HG03135 (cell line): ENCODE measurements around the gene FANCF.
"Not testable (repeated sequence)": the region's sequence is repeated elsewhere in the genome, so short reads cannot be mapped to it uniquely, and the experiment has no call there.

Experiments
- ATAC-seq: cut with Tn5 transposase; IDR thresholded peaks from one replicate; pipeline ENCODE4 v1.9.1; 2021; ENCODE audit warnings: mild to moderate bottlenecking, moderate library complexity; ENCODE audit not compliant: unreplicated experiment

Gene FANCF, protein sequence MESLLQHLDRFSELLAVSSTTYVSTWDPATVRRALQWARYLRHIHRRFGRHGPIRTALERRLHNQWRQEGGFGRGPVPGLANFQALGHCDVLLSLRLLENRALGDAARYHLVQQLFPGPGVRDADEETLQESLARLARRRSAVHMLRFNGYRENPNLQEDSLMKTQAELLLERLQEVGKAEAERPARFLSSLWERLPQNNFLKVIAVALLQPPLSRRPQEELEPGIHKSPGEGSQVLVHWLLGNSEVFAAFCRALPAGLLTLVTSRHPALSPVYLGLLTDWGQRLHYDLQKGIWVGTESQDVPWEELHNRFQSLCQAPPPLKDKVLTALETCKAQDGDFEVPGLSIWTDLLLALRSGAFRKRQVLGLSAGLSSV

DNA sequence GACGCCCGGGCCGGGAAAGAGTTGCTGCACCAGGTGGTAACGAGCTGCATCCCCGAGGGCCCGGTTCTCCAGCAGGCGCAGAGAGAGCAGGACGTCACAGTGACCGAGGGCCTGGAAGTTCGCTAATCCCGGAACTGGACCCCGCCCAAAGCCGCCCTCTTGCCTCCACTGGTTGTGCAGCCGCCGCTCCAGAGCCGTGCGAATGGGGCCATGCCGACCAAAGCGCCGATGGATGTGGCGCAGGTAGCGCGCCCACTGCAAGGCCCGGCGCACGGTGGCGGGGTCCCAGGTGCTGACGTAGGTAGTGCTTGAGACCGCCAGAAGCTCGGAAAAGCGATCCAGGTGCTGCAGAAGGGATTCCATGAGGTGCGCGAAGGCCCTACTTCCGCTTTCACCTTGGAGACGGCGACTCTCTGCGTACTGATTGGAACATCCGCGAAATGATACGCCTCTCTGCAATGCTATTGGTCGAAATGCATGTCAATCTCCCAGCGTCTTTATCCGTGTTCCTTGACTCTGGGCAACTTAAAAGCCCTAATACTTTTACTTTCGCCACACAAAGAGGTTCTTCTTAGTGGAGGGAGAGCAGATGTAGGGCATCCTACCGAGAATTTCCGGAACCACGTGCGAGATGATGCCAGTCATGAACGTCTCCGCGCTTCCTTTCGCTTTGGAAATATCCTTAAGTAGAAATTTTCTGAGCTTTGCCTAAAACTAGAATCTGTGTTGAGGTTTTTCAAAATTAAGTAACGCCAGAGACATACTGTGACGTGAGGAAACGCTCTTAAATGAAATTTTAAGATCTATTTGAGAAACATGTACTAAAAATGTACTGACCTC lies at the start of gene FANCF:
FANCF (minus strand) TSS at position 376 of the 840 bp plus-strand sequence; CDS start at position 363, 13 bp downstream.
- ATAC-seq, result peak; percentile 98

DNA sequence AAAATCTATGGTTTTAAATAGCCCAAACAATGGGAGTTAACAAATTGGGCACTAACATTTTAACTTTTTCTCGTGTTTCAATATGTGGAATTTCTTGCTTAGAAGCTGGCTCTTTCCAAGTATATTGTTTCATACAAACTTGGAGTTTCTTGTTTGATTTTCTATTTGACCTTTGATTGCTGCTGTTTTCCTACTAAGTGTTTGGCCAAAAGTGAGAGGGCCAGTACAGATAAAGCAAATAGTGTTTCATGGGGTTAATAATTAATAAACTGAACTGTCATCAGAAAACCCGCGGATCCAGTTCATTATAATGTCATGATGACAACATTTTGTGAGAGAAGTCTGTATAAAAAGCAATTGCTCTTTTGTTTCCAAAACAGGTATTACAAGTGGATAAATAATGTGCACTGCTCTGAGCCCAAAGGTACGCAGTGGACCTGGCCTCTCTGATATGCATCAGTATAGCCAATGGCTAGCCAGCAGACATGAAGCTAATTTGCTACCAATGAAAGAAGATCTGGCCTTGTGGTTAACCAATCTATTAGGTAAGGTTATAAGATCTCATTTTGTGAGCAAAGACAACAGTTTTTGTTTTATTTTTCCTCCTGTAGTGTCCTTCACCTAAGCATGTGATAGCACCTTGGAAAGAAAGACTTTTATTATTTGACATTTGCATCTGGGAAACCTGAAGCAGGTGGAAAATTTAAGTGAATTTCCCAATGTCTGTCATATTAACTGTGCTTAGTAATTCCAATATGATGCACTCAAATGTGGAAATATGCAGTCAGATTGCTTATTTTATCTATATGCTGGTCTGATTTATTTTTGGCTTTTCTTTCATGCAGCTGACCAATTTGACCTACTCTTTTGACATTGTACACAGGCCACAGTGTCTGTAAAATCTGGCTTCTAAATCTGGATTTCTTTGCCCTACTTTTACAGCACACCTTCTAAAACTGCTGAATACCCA lies 49.1 kb upstream of the FANCF start:
- ATAC-seq, result no peak

DNA sequence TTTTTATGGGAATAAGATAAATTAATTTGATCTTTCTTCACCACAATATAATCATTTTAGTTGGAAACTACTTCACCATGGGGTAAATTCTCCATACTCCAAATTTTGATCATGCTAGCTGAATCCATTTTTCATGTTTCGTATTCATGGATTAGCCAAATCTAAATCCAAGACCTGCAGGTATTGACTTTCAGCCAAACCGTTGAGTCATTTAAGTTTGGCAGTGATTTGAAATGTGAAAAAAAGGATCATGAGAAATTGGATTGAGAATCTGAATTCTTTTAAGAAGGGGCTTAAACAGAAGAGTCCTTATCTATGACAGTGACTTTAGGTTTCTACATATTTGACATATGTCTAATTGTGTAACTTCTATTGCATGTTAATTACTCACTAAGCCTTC lies 46.1 kb upstream of the FANCF start:
- no peak for ATAC-seq

DNA sequence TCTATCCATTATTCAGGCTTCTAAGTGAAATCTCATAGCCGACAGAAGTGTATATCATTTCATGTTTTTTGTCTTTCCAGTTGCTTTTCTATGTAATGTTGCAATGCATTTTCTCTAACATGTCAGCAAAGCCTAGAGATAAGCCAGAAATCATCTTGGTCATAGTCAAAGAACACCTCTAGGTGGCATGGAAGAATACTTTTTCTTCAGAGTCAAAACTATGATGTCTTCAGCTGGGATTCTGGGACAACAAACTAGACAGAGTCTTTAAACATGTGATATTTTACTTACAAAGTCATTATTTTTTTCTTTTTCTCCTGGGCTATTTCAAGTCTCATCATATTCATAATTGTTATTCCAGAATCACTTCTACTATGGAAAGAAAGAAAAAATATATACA lies 45.2 kb upstream of the FANCF start:
- peak; percentile 48 for ATAC-seq

DNA sequence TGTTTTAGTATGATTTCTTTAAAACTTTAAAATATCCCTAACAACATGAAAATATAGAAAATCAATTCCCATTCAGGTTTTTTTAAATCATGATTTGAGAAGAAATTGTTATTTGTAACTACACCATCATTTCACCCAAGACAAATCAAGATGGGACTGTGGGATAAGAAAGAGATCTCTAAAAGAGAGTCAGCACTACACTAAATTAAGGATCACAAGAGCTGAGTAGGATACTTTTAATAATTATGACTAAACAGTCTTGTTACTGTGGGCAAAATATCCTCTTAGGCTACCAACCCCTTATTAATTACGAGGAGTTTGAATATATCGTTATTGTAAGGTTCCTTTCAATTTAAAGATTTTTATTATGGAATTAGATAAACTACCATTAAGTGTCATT lies 43.7 kb upstream of the FANCF start:
- ATAC-seq, result no peak

DNA sequence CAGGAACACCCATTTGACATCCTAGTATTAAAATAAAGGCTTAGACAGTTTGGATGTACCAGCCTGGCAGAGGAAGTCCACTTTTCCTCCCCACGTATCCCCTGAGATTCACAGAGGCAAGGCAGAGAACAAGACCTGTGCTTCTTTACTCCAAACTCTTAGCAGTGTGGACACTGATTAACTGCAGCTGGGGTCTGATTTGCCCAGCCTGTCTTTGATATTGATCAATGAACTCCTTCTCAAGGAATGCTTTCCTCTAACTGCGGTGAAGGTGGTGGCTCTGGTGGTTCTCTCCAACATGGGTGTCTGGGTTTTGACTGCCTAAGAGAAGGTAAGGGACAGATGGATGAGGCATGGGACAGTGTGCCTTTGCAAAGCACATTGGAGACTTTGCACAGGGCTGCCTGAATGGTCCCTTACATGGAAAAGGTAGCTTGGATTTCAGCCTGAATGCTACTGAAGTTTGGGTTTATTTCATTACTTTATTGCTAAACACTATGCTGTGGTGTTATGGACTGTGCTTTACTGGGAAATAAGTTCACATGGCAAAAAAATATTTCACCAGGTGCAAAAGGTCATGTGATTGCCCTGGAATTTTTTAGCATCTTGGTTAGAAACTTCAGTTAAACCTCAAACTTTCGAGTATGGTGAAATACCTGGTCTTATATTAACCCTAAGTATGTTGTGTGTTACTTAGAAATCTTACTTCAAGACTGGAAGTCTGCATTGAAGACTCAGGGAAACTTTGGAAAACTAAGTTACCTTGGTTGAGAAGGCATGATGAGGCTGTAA lies 42.6 kb upstream of the FANCF start:
- no peak for ATAC-seq

DNA sequence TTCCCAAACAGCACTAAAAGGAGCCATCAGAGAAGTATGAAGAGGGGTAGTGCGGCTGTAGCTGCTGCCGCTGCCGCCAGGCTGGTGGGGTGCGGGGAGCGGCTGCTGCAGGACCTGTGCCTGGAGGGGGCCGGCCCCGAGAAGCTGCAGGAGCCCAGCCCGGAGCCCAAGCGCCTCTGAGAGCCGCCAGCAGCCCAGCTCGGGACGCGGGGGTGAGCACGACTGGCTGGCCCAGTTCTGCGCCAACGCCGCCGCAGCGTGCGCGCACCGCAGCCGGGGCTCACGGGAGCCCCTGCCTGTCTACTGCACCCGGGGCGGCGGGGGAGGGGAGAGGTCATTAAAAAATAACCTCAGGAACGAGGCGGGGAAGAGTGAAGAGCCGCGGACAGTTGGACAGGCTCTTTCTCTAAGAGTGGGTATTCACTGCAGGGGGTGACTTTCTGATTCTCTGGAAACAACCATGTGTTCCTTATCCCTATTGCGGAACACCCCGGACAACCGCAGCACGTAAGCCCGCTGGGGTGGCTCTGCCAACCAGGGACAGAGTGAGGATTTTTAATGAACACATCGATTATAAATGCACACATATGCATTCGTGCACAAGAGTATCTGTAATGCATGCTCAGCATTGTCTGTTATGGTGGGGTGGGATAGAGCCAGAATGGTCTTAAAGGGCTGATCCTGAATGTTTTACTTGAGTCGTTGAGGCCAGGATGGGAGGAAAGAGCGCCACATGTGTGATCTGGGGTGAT lies 41.2 kb upstream of the FANCF start:
- ATAC-seq, result peak; percentile 66

DNA sequence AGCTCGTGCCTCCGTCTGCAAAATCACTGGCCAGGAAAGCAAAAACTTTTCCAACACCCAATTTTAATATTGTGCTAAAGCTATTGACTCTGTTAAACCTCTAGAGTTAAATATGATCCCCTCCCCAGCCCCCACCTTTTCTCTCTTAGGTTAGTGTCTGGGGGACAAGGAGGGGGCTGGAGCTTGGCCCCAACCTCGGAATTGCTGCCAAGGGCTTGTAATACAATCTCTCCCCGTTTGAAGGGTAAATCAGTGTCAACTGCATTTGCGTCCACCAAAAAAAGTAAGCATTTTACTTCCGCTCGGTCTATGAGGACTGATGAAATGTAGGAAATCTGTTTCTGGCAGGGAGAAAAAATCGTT lies 40.7 kb upstream of the FANCF start, which contains the start of gene GAS2:
GAS2 (plus strand) TSS at position 287 of the 363 bp plus-strand sequence. CDS start 8,259 bp downstream, outside the sequence.
- peak; percentile 18 for ATAC-seq

DNA sequence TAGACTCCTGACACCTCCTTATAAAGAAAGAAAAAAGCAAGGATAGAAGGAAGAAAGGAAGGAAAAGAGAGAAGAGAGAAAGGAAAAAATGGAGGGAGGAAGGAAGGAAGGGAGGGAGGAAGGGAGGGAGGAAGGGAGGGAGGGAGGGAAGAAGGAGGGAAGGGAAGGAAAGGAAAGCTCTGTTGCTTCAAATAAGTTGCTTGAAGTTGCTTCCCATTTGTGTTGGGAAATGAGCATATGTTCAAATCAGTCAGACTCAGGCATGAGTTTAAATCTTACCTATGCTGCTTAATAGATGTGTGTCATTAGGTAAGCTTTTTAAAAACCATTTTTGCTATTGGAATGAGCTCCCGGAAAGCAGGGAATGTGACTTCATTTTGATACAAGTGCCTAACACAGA lies 34.2 kb upstream of the FANCF start:
- ATAC-seq, result no peak

DNA sequence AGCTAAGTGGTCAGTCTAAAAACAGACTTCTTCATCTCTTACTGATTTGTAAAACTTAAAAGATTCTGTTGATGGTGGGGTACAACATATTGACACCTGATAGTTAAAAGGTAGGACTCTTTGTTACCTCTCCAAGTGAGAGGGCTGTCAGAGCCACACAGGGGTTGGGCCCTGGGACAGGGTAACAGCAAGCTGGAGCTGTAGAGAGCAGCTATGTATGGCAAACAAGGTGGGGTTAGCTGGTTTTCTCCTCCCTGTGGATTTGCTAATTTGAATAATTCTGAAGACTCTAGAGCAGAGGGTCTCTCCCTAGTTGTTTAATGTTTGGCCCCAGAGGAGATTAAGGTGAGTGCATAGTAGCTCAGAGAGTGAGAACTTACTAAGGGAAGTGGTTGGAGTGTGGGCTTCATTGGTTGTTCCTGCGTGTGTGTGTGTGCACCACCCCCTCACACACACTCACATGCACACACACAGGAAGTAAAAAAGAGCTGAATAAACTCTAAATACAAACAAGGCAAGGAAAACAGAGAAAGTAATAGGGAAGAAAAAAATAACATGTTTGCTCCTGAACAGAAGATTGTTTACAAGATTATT lies 31.6 kb upstream of the FANCF start:
- ATAC-seq, result peak; percentile 97

DNA sequence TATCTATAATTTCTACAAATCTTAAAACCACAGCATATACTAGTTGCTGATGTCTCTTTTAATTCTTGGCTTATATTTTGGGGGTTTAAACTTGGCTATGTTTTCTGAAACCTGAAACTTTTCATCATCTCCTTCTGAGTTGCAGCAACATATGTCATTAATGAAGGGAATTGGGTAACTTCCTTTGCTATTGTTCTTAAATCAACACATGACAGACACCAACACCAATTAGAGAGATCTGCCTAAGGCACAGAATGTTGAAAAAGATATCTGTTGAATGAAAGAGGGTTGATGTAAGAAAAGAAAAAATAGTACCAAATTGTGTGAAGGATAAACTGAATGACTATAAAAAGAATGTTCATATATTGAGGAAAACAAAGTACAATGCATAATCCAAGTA lies 30.5 kb upstream of the FANCF start:
- no peak for ATAC-seq

DNA sequence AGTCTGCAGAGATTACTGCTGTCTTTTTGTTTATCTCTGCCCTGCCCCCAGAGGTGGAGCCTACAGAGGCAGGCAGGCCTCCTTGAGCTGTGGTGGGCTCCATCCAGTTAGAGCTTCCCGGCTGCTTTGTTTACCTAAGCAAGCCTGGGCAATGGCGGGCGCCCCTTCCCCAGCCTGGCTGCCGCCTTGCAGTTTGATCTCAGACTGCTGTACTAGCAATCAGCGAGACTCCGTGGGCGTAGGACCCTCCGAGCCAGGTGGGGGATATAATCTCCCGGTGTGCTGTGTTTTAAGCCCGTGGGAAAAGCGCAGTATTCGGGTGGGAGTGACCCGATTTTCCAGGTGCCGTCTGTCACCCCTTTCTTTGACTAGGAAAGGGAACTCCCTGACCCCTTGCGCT lies 26.7 kb upstream of the FANCF start:
- not testable (repeated sequence) for ATAC-seq

DNA sequence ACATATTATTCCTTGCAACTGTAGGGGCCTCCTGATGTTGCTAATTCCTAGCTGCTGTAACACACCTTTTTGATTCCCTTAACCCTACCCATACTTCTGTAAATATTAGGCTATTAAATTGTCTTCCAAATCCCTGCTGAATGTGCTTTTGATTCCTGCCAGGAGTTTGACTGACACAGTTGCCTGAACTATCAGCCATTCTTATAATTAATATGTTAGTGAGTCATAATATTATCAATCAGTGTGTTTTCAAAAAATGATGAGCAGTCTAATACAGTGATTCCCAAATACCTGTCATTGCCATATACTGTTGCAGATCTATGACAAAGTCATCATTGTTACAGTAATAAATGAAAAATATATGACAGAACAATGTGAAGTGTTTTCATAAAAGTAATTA lies 15.9 kb upstream of the FANCF start:
- ATAC-seq, result no peak

DNA sequence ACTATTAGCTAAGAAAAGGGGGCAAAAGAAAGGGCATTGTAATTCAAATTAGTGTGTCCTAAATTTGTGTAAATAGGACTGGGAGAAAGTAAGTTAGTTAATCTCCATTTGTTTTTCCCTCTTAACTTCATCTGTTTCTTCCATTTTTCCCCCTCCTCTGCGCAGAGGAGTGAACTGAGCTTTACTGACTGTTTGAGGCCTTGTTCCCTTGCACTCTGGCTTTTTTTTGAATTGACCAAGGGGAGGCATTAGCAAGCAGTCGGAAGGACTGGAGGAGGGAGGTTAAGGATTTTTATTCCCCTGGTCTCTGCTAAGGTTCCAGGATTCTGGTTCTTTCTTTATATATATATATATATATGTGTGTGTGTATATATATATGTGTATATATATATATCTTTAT lies 15.2 kb upstream of the FANCF start:
- no peak for ATAC-seq

DNA sequence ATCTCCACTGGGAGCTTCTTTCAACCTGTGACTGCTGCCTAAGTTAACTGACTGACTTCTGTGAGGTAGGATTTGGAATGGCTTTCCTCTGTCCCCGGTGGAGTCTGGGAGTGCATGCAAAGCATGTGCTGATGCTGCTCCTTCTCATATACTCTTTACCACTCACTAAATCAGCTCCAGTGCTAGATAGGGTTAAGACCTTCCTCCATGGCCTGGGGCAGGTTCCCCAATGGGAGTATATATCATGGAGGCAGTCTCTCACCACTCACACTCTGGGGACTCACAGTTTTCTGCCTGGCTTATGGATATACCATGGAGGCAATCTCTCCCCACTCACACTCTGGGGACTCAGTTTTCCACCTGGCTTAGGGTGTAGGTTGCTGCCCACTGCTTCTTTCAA lies 10.1 kb upstream of the FANCF start:
- ATAC-seq, result no peak

DNA sequence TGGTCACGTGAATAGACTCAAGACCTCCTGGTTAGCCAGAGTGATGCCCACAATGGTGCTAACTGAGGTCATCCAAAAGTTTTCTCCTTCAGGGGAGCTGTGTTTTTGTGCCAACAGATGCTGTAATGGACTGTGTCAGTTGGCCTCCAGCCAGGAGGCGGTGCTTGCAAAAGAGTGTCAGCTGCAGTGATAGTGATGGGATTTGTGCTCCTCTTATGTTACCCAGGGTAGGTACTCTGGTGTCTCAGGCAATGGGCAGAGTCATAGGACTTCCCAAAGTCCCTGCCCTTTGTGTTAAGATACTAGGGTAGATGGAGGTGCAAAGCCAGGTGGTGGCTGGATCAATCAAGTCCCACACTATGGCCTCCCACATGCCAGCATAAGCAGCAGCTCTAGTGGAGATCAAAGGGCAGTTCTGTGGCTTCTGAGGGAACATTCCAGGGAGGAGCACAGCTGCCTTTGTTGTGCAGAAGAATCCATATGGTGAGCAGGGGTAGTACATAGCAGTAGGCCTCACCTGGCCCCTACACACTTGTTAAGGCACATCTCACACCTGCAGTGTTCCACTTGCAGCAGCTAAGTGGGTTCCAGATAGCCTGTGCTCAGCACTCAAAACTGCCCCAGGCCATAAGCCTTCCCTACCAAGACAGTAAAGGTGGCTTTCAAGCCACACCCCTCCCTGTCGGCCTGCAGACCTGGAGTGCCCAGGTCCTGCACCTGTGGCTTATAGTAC lies 9.4 kb upstream of the FANCF start:
- ATAC-seq, result no peak

DNA sequence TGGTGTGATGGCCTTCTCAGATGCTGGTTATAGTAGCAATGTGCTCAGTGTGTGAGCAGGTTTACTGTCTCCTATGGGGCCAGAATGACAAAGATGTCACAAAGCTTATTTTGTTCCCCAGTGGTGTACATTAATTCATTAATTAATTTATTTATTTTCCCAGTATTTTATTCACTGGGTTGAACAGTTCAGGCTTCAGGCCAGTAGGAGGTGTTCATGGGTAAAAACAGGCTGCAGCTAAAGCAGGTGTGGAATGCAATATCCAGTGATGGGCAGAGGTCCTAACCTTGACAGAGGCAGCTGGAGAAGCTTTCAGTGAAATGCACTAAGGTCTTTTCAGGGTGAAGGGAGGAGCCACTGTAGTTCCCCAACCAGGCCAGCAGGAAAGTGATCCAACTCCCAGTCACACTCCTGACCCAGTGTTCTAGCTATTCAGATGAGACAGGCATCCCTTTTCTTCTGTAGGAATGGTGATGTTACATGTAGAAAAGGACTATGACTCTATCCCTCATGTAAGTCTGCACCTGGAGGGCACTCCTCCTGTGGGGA lies 7.8 kb upstream of the FANCF start:
- no peak for ATAC-seq

DNA sequence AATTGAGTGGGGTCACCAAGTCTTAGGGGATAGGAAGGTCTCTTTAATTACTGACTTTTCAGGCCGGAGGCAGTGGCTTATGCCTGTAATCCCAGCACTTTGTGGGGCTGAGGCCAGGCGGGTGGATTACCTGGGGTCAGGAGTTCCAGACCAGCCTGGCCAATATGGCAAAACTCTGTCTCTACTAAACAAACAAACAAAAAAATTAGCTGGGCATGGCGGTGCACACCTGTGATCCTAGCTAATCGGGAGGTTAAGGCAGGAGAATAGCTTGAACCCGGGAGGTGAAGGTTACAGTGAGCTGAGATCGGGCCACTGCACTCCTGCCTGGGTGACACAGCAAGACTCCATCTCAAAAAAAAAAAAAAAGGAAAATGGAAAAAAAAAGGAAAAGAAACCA lies 1.8 kb upstream of the FANCF start:
- no peak for ATAC-seq
